RWPE2 (cell line): ENCODE measurements around the gene TLCD3A.

Experiments used
- ATAC-seq: fragments of 200-7000 bp; cut with Tn5 transposase; 3 replicates; pipeline ENCODE4 v1.9.1; 2021; ENCODE audit warnings: low read depth
- DNase-seq: peaks from one replicate; pipeline ENCODE4 v3.0.0-alpha.2; 2020; ENCODE audit warnings: low spot score
- H3K27ac ChIP-seq: fragments of 450-650 bp; 2 replicates; pipeline ENCODE4 v1.5.1; 2017; ENCODE audit warnings: mild to moderate bottlenecking; ENCODE audit not compliant: poor library complexity, severe bottlenecking
- H3K27me3 ChIP-seq: fragments of 250-450 bp; sonication (Bioruptor Pico); 2 replicates; pipeline ENCODE4 v1.5.1; 2021; ENCODE audit warnings: mild to moderate bottlenecking, moderate library complexity; ENCODE audit not compliant: insufficient read depth, poor library complexity, severe bottlenecking
- H3K36me3 ChIP-seq: fragments of 250-450 bp; sonication (Bioruptor Pico); 2 replicates; pipeline ENCODE4 v1.5.1; 2020; ENCODE audit warnings: low read depth, mild to moderate bottlenecking, moderate library complexity
- H3K4me1 ChIP-seq: fragments of 250-450 bp; sonication (Bioruptor Pico); 2 replicates; pipeline ENCODE4 v1.5.1; 2021; ENCODE audit warnings: mild to moderate bottlenecking, moderate library complexity; ENCODE audit not compliant: insufficient read depth, poor library complexity, severe bottlenecking
- H3K4me3 ChIP-seq: fragments of 250-450 bp; sonication (Bioruptor Pico); 2 replicates; pipeline ENCODE4 v1.5.1; 2021; ENCODE audit warnings: mild to moderate bottlenecking, moderate library complexity; ENCODE audit not compliant: severe bottlenecking
- H3K9me3 ChIP-seq: fragments of 250-450 bp; sonication (Bioruptor Pico); 2 replicates; pipeline ENCODE4 v1.5.1; 2021; ENCODE audit warnings: mild to moderate bottlenecking, moderate library complexity; ENCODE audit not compliant: severe bottlenecking
- TF ChIP-seq, protein P1 (sequence below): fragments of 450-650 bp; IDR thresholded peaks from one replicate; pipeline ENCODE4 v1.5.1; 2017; ENCODE audit warnings: mild to moderate bottlenecking, moderate library complexity; ENCODE audit not compliant: poor library complexity, severe bottlenecking

TLCD3A gene

DNA sequence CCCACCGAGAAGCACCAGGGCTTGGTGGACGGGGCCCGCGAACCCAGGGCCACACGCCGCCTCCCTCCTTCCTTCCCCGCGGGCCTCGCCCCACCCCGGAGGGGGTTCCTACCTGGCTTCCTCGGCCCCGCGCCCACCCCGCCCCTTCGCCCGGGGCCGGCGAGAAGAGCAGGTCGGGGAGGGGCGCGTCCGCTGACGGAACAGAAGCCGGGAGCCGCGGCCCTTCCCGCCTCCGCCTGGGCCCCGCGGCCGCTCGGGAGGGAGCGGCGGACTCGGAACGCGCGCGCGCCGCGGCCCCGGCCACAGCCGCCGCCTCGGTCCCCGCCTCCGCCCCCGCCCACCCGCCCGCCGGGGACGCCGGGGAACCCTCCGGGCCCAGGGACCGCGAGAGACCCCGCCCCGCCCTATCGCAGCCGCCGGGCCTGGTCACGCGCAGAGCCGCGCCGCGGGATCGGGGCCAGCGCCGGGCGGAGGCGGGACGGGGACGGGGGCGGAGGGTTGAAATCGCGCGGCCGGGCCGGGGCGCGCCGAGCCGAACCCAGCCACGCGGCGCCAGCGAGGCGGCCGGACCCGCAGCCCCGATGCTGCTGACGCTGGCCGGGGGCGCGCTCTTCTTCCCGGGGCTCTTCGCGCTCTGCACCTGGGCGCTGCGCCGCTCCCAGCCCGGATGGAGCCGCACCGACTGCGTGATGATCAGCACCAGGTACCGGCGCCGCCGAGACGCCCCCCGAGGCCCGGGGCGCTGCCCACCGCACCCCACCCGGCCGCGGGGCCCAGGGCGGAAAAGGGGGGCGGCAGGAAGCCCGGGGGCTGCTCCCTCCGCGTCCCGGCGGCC is at the start of gene TLCD3A:
Gene TLCD3A, plus strand, starts transcription at position 530 of the 835 bp plus-strand sequence. Its CDS starts 52 bp downstream, at position 582.
- H3K4me3 ChIP-seq, result peak within 1 kb of the TSS; percentile 95
- no peaks in the 10 kb centered on the region for H3K27me3 ChIP-seq
- ATAC-seq, result peak; percentile 34
- H3K4me1 ChIP-seq, result peaks cover 23% of the 10 kb centered on the region
- H3K27ac ChIP-seq, result peak within 1 kb of the TSS; percentile 71
- DNase-seq, result peak; percentile 71
- no peaks in the 10 kb centered on the region for H3K9me3 ChIP-seq
- TF ChIP-seq, protein P1, sequence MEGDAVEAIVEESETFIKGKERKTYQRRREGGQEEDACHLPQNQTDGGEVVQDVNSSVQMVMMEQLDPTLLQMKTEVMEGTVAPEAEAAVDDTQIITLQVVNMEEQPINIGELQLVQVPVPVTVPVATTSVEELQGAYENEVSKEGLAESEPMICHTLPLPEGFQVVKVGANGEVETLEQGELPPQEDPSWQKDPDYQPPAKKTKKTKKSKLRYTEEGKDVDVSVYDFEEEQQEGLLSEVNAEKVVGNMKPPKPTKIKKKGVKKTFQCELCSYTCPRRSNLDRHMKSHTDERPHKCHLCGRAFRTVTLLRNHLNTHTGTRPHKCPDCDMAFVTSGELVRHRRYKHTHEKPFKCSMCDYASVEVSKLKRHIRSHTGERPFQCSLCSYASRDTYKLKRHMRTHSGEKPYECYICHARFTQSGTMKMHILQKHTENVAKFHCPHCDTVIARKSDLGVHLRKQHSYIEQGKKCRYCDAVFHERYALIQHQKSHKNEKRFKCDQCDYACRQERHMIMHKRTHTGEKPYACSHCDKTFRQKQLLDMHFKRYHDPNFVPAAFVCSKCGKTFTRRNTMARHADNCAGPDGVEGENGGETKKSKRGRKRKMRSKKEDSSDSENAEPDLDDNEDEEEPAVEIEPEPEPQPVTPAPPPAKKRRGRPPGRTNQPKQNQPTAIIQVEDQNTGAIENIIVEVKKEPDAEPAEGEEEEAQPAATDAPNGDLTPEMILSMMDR, result no peak
- peaks cover 38% of the 10 kb centered on the region for H3K36me3 ChIP-seq

DNA sequence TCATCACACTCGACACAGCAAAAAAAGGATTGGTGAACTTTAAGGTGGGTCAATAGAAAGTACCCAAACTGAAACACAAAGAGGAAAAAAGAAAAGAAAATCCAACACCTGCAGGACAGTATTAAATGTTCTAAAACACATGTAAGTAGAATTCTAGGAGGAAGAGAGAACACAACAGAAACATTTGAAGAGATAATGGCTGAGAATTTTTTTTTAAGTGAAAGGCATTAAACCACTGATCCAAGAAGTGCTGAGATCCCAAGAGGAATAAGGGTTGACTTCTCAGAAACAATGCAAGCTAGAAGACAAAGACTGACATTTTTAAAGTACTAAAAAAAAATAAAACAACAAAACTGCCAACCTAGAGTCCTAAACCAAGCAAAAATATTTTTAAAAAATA is 49.4 kb upstream of the TLCD3A start:
- no peak for DNase-seq
- Histone ChIP-seq H3K27me3 (no peaks in the 10 kb centered on the region), H3K9me3 (no peaks in the 10 kb centered on the region), H3K27ac (no peak overlapping the region), H3K4me1 (no peaks in the 10 kb centered on the region), H3K36me3 (peaks cover 30% of the 10 kb centered on the region; the same call in 1 of the 2 replicates), H3K4me3 (no peak overlapping the region)
- TF ChIP-seq, protein P1, result no peak
- ATAC-seq, result no peak

DNA sequence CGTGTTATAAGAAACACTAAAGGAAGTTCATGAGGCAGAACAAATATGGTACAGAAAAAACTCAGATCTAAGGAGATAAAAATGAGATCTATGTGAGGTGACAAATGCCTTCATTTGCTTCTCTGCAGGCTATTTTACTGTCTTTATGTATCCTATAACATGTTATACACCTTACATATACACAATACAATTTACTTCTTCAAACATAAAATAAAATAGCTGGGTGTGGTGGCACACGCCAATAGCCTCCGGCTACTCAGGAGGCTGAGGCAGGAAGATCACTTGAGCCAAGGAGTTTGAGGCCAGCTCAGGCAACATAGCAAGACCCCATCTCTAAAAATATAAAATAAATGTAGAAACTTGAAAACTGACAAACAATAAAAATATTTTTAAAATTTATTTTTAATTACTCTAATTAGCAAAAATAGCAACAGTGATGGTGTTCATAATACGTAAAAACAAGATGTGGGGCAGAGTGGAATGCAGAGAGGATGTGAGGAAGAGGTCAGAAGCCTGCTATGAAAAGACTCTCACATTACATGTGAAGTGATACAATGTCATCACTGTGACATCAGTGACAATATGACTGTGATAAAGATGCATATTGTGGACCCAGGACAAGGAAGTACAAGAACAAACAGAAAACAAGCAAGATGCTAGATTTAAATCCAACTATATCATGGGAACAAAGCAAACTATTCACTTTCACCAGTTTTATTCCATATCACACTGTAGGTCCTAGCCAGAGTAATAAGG is 48.7 kb upstream of the TLCD3A start:
- ATAC-seq, result no peak
- H3K36me3 ChIP-seq, result peaks cover 30% of the 10 kb centered on the region; the same call in 1 of the 2 replicates

DNA sequence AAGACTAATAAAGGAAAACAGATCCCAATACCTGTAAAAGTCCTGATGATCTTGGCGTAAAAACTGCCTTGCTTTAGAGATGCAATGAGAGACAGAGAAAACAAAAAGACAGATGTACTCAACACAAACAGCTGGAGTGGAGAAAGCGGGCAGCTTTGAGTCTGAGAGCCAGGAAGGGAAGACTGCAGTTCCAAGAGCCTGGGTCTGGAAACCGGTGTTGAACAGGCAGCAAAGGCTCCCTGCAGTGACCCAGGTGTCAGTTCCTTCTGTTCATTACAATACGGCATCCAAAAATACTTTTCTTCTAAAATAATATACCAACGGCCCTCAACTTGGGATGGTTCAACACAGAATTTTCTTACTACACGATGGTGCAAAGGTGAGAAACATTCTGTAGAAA is 47.4 kb upstream of the TLCD3A start:
- Histone ChIP-seq H3K4me3 (no peak overlapping the region), H3K4me1 (no peaks in the 10 kb centered on the region), H3K9me3 (no peaks in the 10 kb centered on the region), H3K27ac (no peak overlapping the region), H3K27me3 (no peaks in the 10 kb centered on the region), H3K36me3 (peaks cover 35% of the 10 kb centered on the region)
- TF ChIP-seq, protein P1, result no peak
- no peak for ATAC-seq
- no peak for DNase-seq

More for the DNA sequence above, 48.7 kb upstream of the TLCD3A start:
- DNase-seq, result no peak
- Histone ChIP-seq H3K9me3 (no peaks in the 10 kb centered on the region), H3K4me3 (no peak overlapping the region), H3K27me3 (no peaks in the 10 kb centered on the region), H3K4me1 (no peaks in the 10 kb centered on the region), H3K27ac (no peak overlapping the region)
- TF ChIP-seq, protein P1, result no peak
